ENCODE data around the gene HECW1. TPM values are rescaled to one million over a fixed set of nuclear protein-coding genes. Genes with fewer than 3 reads are reported as not detected.

The HECW1 gene
- total and polyA plus RNA-seq, 2 experiments from 2014 or later: 11.0 to 21.8 TPM

DNA sequence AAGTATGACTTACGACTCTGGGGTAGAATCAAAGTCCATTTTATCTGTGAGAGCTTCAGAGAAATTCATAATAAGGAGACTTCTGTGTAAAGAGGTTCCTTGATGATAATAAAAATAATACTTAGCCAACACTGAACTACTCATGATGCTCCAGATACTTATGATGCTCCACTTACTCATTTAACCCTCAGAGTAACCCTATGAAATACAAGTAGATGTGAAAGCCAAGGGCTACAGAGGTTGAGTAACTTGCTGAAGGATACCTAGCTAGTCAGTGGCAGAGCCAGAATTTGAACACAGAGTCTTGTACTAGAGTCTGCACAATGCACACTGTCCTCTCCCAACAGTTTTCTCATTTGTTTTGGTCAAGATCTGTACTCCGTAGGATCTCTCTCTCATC, 89.5 kb downstream of the HECW1 start:
- Histone ChIP-seq H3K9me2 (ENCODE audit: insufficient read depth) (peaks cover 7% of the 10 kb centered on the region), H2AFZ (no peak overlapping the region), H3K79me2 (replicated peaks; ENCODE audit: insufficient read depth) (no peaks in the 10 kb centered on the region), H4K20me1 (replicated peaks; ENCODE audit: insufficient read depth) (no peaks in the 10 kb centered on the region), H3K27me3 (ENCODE audit: insufficient read depth) (no peaks in the 10 kb centered on the region), H3K36me3 (ENCODE audit: insufficient read depth) (no peaks in the 10 kb centered on the region), H3K4me1 (ENCODE audit: insufficient read depth) (peaks cover 32% of the 10 kb centered on the region), H3K4me2 (no peak overlapping the region), H3K27ac (ENCODE audit: low read depth) (no peak overlapping the region), H3K4me3 (no peak overlapping the region), H3F3A (replicated peaks; ENCODE audit: low read depth) (no peaks in the 10 kb centered on the region)
- no peaks in the 10 kb centered on the region for H3K36me3 Mint-ChIP-seq (ENCODE audit: low read depth)
- H3K27ac Mint-ChIP-seq: no peak overlapping the region
- DNase-seq (ENCODE audit: low spot score): no peak
- no peak for ATAC-seq
- no peaks in the 10 kb centered on the region for H3K9me3 Mint-ChIP-seq
- no peak overlapping the region for H3K4me3 Mint-ChIP-seq
- H3K27me3 Mint-ChIP-seq (ENCODE audit: insufficient read depth, low read depth, poor library complexity): peaks cover 2% of the 10 kb centered on the region
- peaks cover 30% of the 10 kb centered on the region for H3K4me1 Mint-ChIP-seq
- TF ChIP-seq, protein P1, sequence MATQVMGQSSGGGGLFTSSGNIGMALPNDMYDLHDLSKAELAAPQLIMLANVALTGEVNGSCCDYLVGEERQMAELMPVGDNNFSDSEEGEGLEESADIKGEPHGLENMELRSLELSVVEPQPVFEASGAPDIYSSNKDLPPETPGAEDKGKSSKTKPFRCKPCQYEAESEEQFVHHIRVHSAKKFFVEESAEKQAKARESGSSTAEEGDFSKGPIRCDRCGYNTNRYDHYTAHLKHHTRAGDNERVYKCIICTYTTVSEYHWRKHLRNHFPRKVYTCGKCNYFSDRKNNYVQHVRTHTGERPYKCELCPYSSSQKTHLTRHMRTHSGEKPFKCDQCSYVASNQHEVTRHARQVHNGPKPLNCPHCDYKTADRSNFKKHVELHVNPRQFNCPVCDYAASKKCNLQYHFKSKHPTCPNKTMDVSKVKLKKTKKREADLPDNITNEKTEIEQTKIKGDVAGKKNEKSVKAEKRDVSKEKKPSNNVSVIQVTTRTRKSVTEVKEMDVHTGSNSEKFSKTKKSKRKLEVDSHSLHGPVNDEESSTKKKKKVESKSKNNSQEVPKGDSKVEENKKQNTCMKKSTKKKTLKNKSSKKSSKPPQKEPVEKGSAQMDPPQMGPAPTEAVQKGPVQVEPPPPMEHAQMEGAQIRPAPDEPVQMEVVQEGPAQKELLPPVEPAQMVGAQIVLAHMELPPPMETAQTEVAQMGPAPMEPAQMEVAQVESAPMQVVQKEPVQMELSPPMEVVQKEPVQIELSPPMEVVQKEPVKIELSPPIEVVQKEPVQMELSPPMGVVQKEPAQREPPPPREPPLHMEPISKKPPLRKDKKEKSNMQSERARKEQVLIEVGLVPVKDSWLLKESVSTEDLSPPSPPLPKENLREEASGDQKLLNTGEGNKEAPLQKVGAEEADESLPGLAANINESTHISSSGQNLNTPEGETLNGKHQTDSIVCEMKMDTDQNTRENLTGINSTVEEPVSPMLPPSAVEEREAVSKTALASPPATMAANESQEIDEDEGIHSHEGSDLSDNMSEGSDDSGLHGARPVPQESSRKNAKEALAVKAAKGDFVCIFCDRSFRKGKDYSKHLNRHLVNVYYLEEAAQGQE (IDR thresholded peaks at IDR 0.05; ENCODE audit: unreplicated experiment): no peak
- TF ChIP-seq STAT1 (IDR thresholded peaks at IDR 0.05; ENCODE audit: unreplicated experiment) (no peak), NANOG (IDR thresholded peaks at IDR 0.05; ENCODE audit: borderline replicate concordance) (no peak), ZNF331 (CRISPR knock-in tag; IDR thresholded peaks at IDR 0.05; ENCODE audit: low read depth) (no peak), POLR2AphosphoS5 (IDR thresholded peaks at IDR 0.05; ENCODE audit: low read depth) (no peak), ZNF114 (CRISPR knock-in tag; IDR thresholded peaks at IDR 0.05) (no peak), EZH2phosphoT487 (IDR thresholded peaks at IDR 0.05; ENCODE audit: unreplicated experiment) (no peak), EZH2 (IDR thresholded peaks at IDR 0.05; ENCODE audit: low read depth, unreplicated experiment) (no peak)
- TF ChIP-seq, protein P2, sequence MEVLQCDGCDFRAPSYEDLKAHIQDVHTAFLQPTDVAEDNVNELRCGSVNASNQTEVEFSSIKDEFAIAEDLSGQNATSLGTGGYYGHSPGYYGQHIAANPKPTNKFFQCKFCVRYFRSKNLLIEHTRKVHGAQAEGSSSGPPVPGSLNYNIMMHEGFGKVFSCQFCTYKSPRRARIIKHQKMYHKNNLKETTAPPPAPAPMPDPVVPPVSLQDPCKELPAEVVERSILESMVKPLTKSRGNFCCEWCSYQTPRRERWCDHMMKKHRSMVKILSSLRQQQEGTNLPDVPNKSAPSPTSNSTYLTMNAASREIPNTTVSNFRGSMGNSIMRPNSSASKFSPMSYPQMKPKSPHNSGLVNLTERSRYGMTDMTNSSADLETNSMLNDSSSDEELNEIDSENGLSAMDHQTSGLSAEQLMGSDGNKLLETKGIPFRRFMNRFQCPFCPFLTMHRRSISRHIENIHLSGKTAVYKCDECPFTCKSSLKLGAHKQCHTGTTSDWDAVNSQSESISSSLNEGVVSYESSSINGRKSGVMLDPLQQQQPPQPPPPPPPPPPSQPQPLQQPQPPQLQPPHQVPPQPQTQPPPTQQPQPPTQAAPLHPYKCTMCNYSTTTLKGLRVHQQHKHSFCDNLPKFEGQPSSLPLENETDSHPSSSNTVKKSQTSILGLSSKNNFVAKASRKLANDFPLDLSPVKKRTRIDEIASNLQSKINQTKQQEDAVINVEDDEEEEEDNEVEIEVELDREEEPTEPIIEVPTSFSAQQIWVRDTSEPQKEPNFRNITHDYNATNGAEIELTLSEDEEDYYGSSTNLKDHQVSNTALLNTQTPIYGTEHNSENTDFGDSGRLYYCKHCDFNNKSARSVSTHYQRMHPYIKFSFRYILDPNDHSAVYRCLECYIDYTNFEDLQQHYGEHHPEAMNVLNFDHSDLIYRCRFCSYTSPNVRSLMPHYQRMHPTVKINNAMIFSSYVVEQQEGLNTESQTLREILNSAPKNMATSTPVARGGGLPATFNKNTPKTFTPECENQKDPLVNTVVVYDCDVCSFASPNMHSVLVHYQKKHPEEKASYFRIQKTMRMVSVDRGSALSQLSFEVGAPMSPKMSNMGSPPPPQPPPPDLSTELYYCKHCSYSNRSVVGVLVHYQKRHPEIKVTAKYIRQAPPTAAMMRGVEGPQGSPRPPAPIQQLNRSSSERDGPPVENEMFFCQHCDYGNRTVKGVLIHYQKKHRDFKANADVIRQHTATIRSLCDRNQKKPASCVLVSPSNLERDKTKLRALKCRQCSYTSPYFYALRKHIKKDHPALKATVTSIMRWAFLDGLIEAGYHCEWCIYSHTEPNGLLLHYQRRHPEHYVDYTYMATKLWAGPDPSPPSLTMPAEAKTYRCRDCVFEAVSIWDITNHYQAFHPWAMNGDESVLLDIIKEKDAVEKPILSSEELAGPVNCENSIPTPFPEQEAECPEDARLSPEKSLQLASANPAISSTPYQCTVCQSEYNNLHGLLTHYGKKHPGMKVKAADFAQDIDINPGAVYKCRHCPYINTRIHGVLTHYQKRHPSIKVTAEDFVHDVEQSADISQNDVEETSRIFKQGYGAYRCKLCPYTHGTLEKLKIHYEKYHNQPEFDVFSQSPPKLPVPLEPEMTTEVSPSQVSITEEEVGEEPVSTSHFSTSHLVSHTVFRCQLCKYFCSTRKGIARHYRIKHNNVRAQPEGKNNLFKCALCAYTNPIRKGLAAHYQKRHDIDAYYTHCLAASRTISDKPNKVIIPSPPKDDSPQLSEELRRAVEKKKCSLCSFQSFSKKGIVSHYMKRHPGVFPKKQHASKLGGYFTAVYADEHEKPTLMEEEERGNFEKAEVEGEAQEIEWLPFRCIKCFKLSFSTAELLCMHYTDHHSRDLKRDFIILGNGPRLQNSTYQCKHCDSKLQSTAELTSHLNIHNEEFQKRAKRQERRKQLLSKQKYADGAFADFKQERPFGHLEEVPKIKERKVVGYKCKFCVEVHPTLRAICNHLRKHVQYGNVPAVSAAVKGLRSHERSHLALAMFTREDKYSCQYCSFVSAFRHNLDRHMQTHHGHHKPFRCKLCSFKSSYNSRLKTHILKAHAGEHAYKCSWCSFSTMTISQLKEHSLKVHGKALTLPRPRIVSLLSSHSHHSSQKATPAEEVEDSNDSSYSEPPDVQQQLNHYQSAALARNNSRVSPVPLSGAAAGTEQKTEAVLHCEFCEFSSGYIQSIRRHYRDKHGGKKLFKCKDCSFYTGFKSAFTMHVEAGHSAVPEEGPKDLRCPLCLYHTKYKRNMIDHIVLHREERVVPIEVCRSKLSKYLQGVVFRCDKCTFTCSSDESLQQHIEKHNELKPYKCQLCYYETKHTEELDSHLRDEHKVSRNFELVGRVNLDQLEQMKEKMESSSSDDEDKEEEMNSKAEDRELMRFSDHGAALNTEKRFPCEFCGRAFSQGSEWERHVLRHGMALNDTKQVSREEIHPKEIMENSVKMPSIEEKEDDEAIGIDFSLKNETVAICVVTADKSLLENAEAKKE (CRISPR knock-in tag; IDR thresholded peaks at IDR 0.05): no peak
- TF ChIP-seq, protein P3, sequence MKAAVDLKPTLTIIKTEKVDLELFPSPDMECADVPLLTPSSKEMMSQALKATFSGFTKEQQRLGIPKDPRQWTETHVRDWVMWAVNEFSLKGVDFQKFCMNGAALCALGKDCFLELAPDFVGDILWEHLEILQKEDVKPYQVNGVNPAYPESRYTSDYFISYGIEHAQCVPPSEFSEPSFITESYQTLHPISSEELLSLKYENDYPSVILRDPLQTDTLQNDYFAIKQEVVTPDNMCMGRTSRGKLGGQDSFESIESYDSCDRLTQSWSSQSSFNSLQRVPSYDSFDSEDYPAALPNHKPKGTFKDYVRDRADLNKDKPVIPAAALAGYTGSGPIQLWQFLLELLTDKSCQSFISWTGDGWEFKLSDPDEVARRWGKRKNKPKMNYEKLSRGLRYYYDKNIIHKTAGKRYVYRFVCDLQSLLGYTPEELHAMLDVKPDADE (IDR thresholded peaks at IDR 0.05): no peak
- TF ChIP-seq, protein P4, sequence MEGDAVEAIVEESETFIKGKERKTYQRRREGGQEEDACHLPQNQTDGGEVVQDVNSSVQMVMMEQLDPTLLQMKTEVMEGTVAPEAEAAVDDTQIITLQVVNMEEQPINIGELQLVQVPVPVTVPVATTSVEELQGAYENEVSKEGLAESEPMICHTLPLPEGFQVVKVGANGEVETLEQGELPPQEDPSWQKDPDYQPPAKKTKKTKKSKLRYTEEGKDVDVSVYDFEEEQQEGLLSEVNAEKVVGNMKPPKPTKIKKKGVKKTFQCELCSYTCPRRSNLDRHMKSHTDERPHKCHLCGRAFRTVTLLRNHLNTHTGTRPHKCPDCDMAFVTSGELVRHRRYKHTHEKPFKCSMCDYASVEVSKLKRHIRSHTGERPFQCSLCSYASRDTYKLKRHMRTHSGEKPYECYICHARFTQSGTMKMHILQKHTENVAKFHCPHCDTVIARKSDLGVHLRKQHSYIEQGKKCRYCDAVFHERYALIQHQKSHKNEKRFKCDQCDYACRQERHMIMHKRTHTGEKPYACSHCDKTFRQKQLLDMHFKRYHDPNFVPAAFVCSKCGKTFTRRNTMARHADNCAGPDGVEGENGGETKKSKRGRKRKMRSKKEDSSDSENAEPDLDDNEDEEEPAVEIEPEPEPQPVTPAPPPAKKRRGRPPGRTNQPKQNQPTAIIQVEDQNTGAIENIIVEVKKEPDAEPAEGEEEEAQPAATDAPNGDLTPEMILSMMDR (conservative IDR thresholded peaks at IDR 0.05; ENCODE audit: low read depth in 2 of 2): no peak
